WTC11 (cell line): Measurements from ENCODE around the gene SPATA2.

Experiments
- CREB1 ChIP-seq: sonication (generic); formaldehyde crosslinking; IDR thresholded peaks from 2 replicates; pipeline ENCODE4 v1.8.0; 2023; ENCODE audit warnings: mild to moderate bottlenecking, missing genetic modification reagents
- CTCF ChIP-seq: fragments of 200-600 bp; IDR thresholded peaks from 2 replicates; pipeline ENCODE4 v1.8.0; 2022; ENCODE audit warnings: antibody characterized with exemption
- KAT7 ChIP-seq: sonication (generic); formaldehyde crosslinking; IDR thresholded peaks from 2 replicates; pipeline ENCODE4 v1.8.1; 2023; ENCODE audit warnings: missing genetic modification reagents, mild to moderate bottlenecking, borderline replicate concordance
- NR2C2 ChIP-seq: sonication (generic); formaldehyde crosslinking; IDR thresholded peaks from 2 replicates; pipeline ENCODE4 v1.8.0; 2022; ENCODE audit warnings: mild to moderate bottlenecking, missing genetic modification reagents
- NR3C1 ChIP-seq: sonication (generic); formaldehyde crosslinking; conservative IDR thresholded peaks from 2 replicates; pipeline ENCODE4 v1.8.1; 2023; ENCODE audit warnings: low read depth, mild to moderate bottlenecking, missing genetic modification reagents
- TP53 ChIP-seq: sonication (generic); formaldehyde crosslinking; IDR thresholded peaks from 2 replicates; pipeline ENCODE4 v1.8.1; 2023; ENCODE audit warnings: mild to moderate bottlenecking, missing genetic modification reagents
- ZNF281 ChIP-seq: sonication (generic); formaldehyde crosslinking; IDR thresholded peaks from 2 replicates; pipeline ENCODE4 v1.8.0; 2023; ENCODE audit warnings: mild to moderate bottlenecking, missing genetic modification reagents
- TF ChIP-seq, protein P1 (sequence below): sonication (generic); formaldehyde crosslinking; IDR thresholded peaks from 2 replicates; pipeline ENCODE4 v1.8.1; 2023; ENCODE audit warnings: mild to moderate bottlenecking, missing genetic modification reagents
- TF ChIP-seq, protein P2 (sequence below): fragments of 250-450 bp; sonication (Bioruptor Pico); IDR thresholded peaks from 2 replicates; pipeline ENCODE4 v1.9.0; 2021; ENCODE audit warnings: mild to moderate bottlenecking

- TF ChIP-seq CTCF: no peak
- TF ChIP-seq, protein P1, sequence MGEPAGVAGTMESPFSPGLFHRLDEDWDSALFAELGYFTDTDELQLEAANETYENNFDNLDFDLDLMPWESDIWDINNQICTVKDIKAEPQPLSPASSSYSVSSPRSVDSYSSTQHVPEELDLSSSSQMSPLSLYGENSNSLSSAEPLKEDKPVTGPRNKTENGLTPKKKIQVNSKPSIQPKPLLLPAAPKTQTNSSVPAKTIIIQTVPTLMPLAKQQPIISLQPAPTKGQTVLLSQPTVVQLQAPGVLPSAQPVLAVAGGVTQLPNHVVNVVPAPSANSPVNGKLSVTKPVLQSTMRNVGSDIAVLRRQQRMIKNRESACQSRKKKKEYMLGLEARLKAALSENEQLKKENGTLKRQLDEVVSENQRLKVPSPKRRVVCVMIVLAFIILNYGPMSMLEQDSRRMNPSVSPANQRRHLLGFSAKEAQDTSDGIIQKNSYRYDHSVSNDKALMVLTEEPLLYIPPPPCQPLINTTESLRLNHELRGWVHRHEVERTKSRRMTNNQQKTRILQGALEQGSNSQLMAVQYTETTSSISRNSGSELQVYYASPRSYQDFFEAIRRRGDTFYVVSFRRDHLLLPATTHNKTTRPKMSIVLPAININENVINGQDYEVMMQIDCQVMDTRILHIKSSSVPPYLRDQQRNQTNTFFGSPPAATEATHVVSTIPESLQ (CRISPR knock-in tag): no peak
- TF ChIP-seq NR2C2: no peak
- TF ChIP-seq, protein P2, sequence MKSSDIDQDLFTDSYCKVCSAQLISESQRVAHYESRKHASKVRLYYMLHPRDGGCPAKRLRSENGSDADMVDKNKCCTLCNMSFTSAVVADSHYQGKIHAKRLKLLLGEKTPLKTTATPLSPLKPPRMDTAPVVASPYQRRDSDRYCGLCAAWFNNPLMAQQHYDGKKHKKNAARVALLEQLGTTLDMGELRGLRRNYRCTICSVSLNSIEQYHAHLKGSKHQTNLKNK (CRISPR knock-in tag): no peak
- no peak for TF ChIP-seq KAT7 (CRISPR knock-in tag)
- TF ChIP-seq CREB1 (CRISPR knock-in tag): no peak
- TF ChIP-seq TP53: no peak
- TF ChIP-seq ZNF281: no peak
- no peak for TF ChIP-seq NR3C1
These were observed 46.8 kb downstream of the SPATA2 start for GRCh38 chr20:49868538-49868937.
